ENCODE measurements around the gene CAP2. TPM values are rescaled to one million over a fixed set of nuclear protein-coding genes. Genes with fewer than 3 reads are reported as not detected.
"Not testable (repeated sequence)": the region's sequence is repeated elsewhere in the genome, so short reads cannot be mapped to it uniquely, and the experiment has no call there.

Gene CAP2
- total RNA-seq, 1 donor from 2014 or later, result 21.8 TPM

- H3K4me3 Mint-ChIP-seq, result no peak overlapping the region
- peaks cover 9% of the 10 kb centered on the region for H3K4me1 Mint-ChIP-seq
- no peak overlapping the region for H3K27ac Mint-ChIP-seq (ENCODE audit: unreplicated experiment)
- no peak for DNase-seq (ENCODE audit: low read depth, low spot score)
- no peaks in the 10 kb centered on the region for H3K27me3 Mint-ChIP-seq (ENCODE audit: low read depth)
- no peak for TF ChIP-seq CTCF (conservative IDR thresholded peaks at IDR 0.05)
- H3K36me3 Mint-ChIP-seq (ENCODE audit: low read depth), result peaks cover 2% of the 10 kb centered on the region
- no peaks in the 10 kb centered on the region for H3K9me3 Mint-ChIP-seq
Measured at GRCh38 chr6:17419189-17419575, 25.8 kb downstream of the CAP2 start.

DNA sequence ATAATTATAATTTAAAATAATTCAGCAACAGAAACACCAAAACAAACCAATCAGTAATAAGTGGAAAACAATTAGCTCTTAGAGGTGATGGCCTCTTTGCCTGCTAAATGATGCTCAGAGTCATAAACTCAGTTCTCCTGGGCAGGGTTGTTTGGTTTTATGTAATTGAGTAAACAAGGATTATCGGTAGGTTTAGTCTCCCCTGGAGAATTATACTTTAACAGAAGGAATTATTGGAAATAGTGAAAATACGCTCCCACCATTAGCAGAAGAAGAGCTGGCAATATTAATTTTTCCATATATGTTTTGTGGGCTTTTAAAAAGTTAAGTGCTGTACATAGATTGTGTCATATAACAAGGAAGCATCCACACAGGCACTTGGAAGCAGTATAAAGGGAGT lies 27.0 kb downstream of the CAP2 start:
- TF ChIP-seq CTCF (conservative IDR thresholded peaks at IDR 0.05), result no peak
- H3K36me3 Mint-ChIP-seq (ENCODE audit: low read depth), result peaks cover 5% of the 10 kb centered on the region
- DNase-seq (ENCODE audit: low read depth, low spot score), result no peak
- H3K4me1 Mint-ChIP-seq, result peaks cover 9% of the 10 kb centered on the region
- H3K27ac Mint-ChIP-seq (ENCODE audit: unreplicated experiment), result no peak overlapping the region
- H3K27me3 Mint-ChIP-seq (ENCODE audit: low read depth), result no peaks in the 10 kb centered on the region
- H3K9me3 Mint-ChIP-seq, result no peaks in the 10 kb centered on the region
- H3K4me3 Mint-ChIP-seq, result no peak overlapping the region

- TF ChIP-seq CTCF (conservative IDR thresholded peaks at IDR 0.05), result no peak
- H3K4me1 Mint-ChIP-seq, result peaks cover 9% of the 10 kb centered on the region
- peaks cover 5% of the 10 kb centered on the region for H3K36me3 Mint-ChIP-seq (ENCODE audit: low read depth)
- no peak for DNase-seq (ENCODE audit: low read depth, low spot score)
- H3K4me3 Mint-ChIP-seq, result no peak overlapping the region
- H3K9me3 Mint-ChIP-seq, result no peaks in the 10 kb centered on the region
- H3K27ac Mint-ChIP-seq (ENCODE audit: unreplicated experiment), result peak overlapping the region; percentile 16
- H3K27me3 Mint-ChIP-seq (ENCODE audit: low read depth), result no peaks in the 10 kb centered on the region
Measured at GRCh38 chr6:17421406-17421805, 28.0 kb downstream of the CAP2 start.

- Mint-ChIP-seq H3K9me3 (no peaks in the 10 kb centered on the region), H3K27ac (ENCODE audit: unreplicated experiment) (no peak overlapping the region), H3K36me3 (ENCODE audit: low read depth) (peaks cover 15% of the 10 kb centered on the region), H3K4me1 (peaks cover 4% of the 10 kb centered on the region), H3K27me3 (ENCODE audit: low read depth) (no peaks in the 10 kb centered on the region), H3K4me3 (no peak overlapping the region)
- no peak for DNase-seq (ENCODE audit: low read depth, low spot score)
- TF ChIP-seq CTCF (conservative IDR thresholded peaks at IDR 0.05), result no peak
Measured at GRCh38 chr6:17423026-17423425, 29.6 kb downstream of the CAP2 start.

- Mint-ChIP-seq H3K4me3 (no peak overlapping the region), H3K27ac (ENCODE audit: unreplicated experiment) (no peak overlapping the region), H3K4me1 (no peaks in the 10 kb centered on the region), H3K27me3 (ENCODE audit: low read depth) (no peaks in the 10 kb centered on the region), H3K9me3 (no peaks in the 10 kb centered on the region), H3K36me3 (ENCODE audit: low read depth) (peaks cover 18% of the 10 kb centered on the region)
- no peak for TF ChIP-seq CTCF (conservative IDR thresholded peaks at IDR 0.05)
- no peak for DNase-seq (ENCODE audit: low read depth, low spot score)
Measured at GRCh38 chr6:17427062-17427461, 33.7 kb downstream of the CAP2 start.

DNA sequence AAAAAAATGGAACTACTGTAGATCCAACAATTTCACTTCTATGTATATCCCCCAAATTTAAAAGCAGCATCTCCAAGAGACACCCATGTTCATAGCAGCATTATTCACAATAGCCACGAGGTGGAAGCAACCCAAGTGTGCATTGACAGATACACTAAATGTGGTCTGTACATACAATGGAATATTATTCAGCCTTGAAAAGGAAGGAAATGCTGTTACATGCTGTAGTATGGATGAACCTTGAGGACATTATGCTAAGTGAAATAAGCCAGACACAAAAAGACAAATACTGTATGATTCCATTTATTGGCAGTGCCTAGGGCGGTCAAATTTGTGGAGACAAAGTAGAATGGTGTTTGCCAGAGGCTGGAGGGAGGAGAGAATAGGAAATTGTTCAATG lies 34.2 kb downstream of the CAP2 start:
- no peak for DNase-seq (ENCODE audit: low read depth, low spot score)

GRCh38 chr6:17428595-17429120 lies 35.3 kb downstream of the CAP2 start:
- not testable (repeated sequence) for H3K4me3 Mint-ChIP-seq; H3K9me3 Mint-ChIP-seq; H3K27me3 Mint-ChIP-seq (ENCODE audit: low read depth); H3K27ac Mint-ChIP-seq (ENCODE audit: unreplicated experiment); DNase-seq (ENCODE audit: low read depth, low spot score); H3K4me1 Mint-ChIP-seq
- peaks cover 20% of the 10 kb centered on the region for H3K36me3 Mint-ChIP-seq (ENCODE audit: low read depth)

More for the DNA sequence above, 34.2 kb downstream of the CAP2 start:
- Mint-ChIP-seq H3K27me3 (ENCODE audit: low read depth) (no peaks in the 10 kb centered on the region), H3K27ac (ENCODE audit: unreplicated experiment) (no peak overlapping the region), H3K36me3 (ENCODE audit: low read depth) (peaks cover 18% of the 10 kb centered on the region), H3K9me3 (no peaks in the 10 kb centered on the region), H3K4me1 (no peaks in the 10 kb centered on the region), H3K4me3 (no peak overlapping the region)
- no peak for TF ChIP-seq CTCF (conservative IDR thresholded peaks at IDR 0.05)

All from neural crest cell (in vitro differentiated cells).